ENCODE measurements around the gene PARP1.

Gene PARP1

GRCh38 chr1:226364901-226365565, 42.9 kb downstream of the PARP1 start:
- TF ChIP-seq GATA3 (IDR thresholded peaks at IDR 0.05; ENCODE audit: low read depth, low read length), result no peak
- peak; percentile 71 for TF ChIP-seq GATA2 (IDR thresholded peaks at IDR 0.05; ENCODE audit: low read depth, low read length)

- TF ChIP-seq GATA3 (IDR thresholded peaks at IDR 0.05; ENCODE audit: low read depth, low read length) (peak; percentile 96), GATA2 (IDR thresholded peaks at IDR 0.05; ENCODE audit: low read depth, low read length) (peak; percentile 99)
Observed at GRCh38 chr1:226364514-226364899, 43.4 kb downstream of the PARP1 start.

- TF ChIP-seq GATA2 (IDR thresholded peaks at IDR 0.05; ENCODE audit: low read depth, low read length) (no peak), GATA3 (IDR thresholded peaks at IDR 0.05; ENCODE audit: low read depth, low read length) (no peak)
Observed at GRCh38 chr1:226363801-226364513, 43.9 kb downstream of the PARP1 start.

DNA sequence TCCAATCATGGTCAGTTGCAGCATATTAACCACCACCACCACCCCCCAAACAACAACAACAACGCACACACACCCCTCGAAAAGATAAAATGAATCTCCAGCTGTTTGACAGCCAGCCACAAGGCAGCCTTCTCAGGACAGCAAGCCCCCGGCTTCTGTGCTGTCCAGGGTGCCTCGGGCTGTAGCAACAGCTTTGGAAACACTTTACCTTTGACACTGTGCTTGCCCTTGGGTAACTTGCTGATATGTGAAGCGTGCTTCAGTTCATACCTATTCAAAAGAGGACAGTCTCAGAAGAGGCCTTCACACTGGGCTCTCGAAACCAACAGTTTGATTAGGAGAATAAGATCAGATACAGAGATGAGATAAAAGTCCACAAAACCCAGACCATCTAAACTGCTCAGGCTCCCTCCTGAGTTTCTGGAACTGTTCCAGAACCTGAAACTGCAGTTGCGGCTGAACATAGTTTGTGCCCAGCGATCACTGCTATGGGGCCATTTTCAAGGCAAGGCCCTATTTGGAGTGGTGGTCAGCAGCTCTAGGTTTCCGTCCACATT, 44.9 kb downstream of the PARP1 start:
- TF ChIP-seq GATA3 (IDR thresholded peaks at IDR 0.05; ENCODE audit: low read depth, low read length), result peak; percentile 77
- TF ChIP-seq GATA2 (IDR thresholded peaks at IDR 0.05; ENCODE audit: low read depth, low read length), result peak; percentile 92

DNA sequence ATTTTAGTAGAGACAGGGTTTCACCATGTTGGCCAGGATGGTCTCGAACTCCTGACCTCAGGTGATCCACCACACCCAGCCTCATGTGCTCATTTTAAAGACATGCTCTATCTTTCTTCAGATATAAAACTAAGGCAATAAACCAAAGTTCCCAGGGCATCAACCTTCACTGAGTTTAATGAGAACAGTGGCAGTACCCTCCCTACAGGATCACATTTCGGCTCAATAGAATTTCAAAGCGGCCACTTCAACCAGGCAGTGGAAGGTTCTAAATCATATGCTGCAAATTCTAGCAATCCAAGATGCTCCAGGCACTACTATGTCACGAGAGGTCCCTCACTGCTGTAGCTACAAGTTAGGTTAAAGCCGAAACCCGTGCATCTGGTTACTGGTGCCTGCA, 45.5 kb downstream of the PARP1 start:
- TF ChIP-seq GATA3 (IDR thresholded peaks at IDR 0.05; ENCODE audit: low read depth, low read length) (no peak), GATA2 (IDR thresholded peaks at IDR 0.05; ENCODE audit: low read depth, low read length) (no peak)

- TF ChIP-seq GATA2 (IDR thresholded peaks at IDR 0.05; ENCODE audit: low read depth, low read length), result no peak
- no peak for TF ChIP-seq GATA3 (IDR thresholded peaks at IDR 0.05; ENCODE audit: low read depth, low read length)
Observed at GRCh38 chr1:226360106-226360746, 47.7 kb downstream of the PARP1 start.

DNA sequence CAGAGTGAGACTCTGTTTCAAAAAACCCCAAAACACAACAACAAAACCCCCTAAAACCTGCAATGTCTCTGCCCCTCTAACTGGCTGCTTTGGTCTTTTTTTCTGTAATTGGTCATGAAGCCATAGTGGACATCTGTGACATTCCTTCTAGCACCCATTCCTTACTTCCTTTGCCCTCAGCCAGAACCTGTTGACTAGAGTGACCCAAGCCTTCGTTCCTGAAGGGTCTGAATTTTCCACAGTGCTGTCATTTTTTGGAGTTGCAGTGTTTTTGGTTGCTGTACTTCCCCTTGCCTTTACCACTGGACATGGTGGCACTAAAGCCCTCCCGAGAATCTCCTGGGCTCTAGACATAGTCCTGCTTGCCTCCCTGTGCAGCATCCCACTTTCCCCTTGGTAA, 50.5 kb downstream of the PARP1 start:
- TF ChIP-seq GATA2 (IDR thresholded peaks at IDR 0.05; ENCODE audit: low read depth, low read length) (no peak), GATA3 (IDR thresholded peaks at IDR 0.05; ENCODE audit: low read depth, low read length) (no peak)

GRCh38 chr1:226355669-226356551, 52.0 kb downstream of the PARP1 start:
- TF ChIP-seq GATA2 (IDR thresholded peaks at IDR 0.05; ENCODE audit: low read depth, low read length), result no peak
- TF ChIP-seq GATA3 (IDR thresholded peaks at IDR 0.05; ENCODE audit: low read depth, low read length), result no peak

DNA sequence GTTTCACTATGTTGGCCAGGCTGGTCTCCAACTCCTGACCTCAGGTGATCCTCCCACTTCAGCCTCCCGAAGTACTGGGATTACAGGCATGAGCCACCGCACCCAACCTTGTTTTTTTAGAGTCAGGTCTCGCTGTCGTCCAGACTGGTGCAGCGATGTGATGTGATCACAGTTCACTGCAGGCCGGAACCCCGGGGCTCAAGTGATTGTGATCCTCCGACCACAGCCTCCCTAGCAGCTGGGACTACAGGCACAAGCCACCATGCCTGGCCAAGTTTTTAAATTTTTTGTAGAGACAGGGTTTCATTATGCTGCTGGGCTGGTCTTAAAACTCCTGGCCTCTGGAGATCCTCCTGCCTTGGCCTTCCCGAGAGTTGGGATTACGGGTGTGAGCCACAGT, 52.9 kb downstream of the PARP1 start:
- TF ChIP-seq GATA3 (IDR thresholded peaks at IDR 0.05; ENCODE audit: low read depth, low read length) (no peak), GATA2 (IDR thresholded peaks at IDR 0.05; ENCODE audit: low read depth, low read length) (no peak)

- no peak for TF ChIP-seq GATA2 (IDR thresholded peaks at IDR 0.05; ENCODE audit: low read depth, low read length)
- no peak for TF ChIP-seq GATA3 (IDR thresholded peaks at IDR 0.05; ENCODE audit: low read depth, low read length)
Observed at GRCh38 chr1:226353698-226354525, 54.0 kb downstream of the PARP1 start.

DNA sequence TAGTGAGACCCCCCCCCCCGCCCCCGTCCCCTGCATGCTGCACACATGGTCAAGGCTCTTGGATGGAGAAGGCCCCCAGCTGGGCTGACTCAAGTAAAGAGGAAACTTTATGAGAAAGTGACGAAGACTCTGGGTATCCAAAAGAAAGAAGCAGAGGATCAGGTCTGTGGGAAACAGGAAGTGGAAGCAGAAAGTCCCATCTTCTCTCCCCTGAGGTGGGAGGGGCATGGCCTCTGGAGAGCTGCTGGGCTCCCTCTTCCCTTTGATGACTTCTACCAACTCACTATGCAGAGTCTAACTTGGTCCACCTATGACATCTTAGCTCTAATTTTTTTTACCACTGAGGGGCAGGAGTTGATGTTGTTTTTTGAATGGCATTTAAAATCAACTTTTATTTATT, 56.2 kb downstream of the PARP1 start:
- TF ChIP-seq GATA2 (IDR thresholded peaks at IDR 0.05; ENCODE audit: low read depth, low read length) (no peak), GATA3 (IDR thresholded peaks at IDR 0.05; ENCODE audit: low read depth, low read length) (no peak)

GRCh38 chr1:226350519-226350865, 57.4 kb downstream of the PARP1 start:
- TF ChIP-seq GATA2 (IDR thresholded peaks at IDR 0.05; ENCODE audit: low read depth, low read length), result no peak
- no peak for TF ChIP-seq GATA3 (IDR thresholded peaks at IDR 0.05; ENCODE audit: low read depth, low read length)

Data from SH-SY5Y (cell line).